ENCODE data around the gene TMEM44.
"Not testable (repeated sequence)": the region's sequence is repeated elsewhere in the genome, so short reads cannot be mapped to it uniquely, and the experiment has no call there.

Gene TMEM44

GRCh38 chr3:194609601-194610000 lies 23.6 kb downstream of the TMEM44 start:
- no peak for TF ChIP-seq CTCF (IDR thresholded peaks at IDR 0.05; ENCODE audit: low read depth, low read length)
- no peak for DNase-seq (ENCODE audit: extremely low read depth, low read depth)

GRCh38 chr3:194608981-194609380 lies 24.2 kb downstream of the TMEM44 start:
- TF ChIP-seq CTCF (IDR thresholded peaks at IDR 0.05; ENCODE audit: low read depth, low read length), result no peak
- DNase-seq (ENCODE audit: extremely low read depth, low read depth), result no peak

DNA sequence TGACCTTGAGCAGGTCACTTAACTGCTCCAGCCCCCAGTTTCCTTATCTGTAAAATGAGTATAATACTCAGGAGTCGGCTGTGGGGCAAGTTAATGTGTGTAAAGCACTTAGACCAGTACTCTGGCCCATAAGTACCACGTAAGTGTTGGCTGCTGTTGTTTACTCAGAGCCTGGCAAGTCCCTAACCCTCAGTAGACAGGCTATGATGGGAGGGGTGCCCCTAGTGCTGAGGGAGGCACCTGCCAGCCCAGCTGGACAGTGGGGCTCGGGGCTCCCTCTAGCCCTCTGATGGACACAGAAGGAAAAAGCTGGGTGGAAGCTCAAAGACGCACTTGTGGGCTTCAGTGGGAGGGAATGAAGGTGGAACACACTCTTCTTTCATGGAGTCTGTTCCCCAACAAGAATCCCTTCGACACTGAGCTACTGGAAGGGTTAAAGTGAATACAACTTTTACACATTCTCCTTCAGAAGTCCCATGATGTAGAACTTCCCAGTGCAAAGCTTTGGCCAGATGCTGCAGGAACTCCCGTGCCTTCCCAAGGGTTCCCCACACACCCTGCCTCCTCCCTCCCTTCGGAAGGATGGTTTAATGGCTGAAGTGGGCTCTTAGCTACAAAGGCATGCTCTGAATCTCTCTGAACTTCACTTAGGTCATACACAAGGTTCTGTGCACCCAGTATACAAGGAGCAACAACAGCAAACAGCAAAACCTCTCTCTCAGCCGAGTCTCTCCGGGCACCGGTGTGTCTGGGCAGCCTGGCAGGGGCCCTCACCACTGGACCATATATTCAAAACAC lies 25.4 kb downstream of the TMEM44 start:
- no peak for DNase-seq (ENCODE audit: extremely low read depth, low read depth)
- no peak for TF ChIP-seq CTCF (IDR thresholded peaks at IDR 0.05; ENCODE audit: low read depth, low read length)

DNA sequence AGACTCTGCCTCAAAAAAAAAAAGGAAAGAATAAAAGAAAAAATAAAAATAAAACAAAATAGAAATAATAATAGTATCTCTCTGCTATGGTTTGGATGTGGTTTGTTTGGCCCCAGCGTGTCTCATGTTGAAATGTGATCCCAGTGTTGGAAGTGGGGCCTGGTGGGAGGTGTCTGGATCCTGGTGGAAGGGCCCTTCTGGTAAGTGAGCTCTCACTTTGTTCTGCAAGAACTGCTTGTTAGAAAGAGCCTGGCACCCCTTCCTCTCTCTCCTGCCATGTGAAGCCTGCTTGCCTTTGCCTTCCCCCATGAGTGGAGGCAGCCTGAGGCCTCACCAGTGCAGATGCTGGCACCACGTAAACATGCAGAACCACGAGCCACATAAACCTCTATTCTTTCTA lies 26.3 kb downstream of the TMEM44 start:
- no peak for DNase-seq (ENCODE audit: extremely low read depth, low read depth)
- no peak for TF ChIP-seq CTCF (IDR thresholded peaks at IDR 0.05; ENCODE audit: low read depth, low read length)

DNA sequence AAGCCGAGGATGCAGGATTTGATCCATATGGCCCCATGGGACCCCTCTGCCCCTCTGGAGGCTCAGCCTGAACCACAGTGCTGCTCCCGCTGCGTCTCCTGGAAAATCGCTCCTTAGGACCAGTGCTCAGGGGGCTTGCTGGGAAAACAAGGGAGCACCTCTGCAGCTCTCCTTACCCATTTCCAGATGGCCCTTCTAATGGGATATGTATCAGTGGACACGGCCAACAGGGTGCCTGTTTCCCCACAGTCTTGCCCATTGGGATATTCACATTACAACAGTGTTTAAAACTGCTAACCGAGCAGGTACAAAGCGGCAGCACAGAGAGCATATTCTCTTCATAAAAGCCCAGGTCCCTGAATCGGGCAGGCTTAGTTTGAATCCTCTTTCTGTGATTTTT lies 27.1 kb downstream of the TMEM44 start:
- no peak for TF ChIP-seq CTCF (IDR thresholded peaks at IDR 0.05; ENCODE audit: low read depth, low read length)
- no peak for DNase-seq (ENCODE audit: extremely low read depth, low read depth)

DNA sequence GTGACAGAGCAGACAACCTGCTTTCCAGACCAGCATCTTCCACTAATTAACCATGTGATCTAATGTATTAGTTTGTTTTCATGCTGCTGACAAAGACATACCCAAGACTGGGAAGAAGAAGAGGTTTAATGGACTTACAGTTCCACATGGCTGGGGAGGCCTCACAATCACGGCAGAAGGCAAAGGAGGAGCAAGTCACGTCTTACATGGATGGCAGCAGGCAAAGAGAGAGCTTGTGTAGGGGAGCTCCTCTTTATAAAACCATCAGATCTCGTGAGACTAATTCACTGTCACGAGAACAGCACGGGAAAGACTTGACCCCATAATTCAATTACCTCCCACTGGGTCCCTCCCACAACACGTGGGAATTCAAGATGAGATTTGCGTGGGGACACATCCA lies 27.9 kb downstream of the TMEM44 start:
- not testable (repeated sequence) for DNase-seq (ENCODE audit: extremely low read depth, low read depth)

DNA sequence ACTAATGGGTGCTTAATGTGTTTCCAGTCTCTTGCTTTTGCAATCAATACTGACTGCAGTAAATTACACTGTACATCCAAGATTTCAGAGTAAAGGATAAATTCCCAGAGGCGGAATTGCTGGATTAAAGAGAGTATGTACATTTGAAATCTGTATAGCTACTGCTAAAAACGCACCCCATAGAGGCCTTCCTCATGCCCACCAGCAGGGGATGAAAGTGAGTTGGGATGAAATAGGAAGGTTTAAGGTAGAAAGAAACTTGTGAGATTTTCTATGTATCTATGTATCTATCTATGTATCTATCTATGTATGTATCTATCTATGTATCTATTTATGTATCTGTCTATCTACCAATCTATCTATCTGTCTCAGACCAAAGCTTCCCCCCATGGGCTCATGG lies 28.4 kb downstream of the TMEM44 start:
- peak; percentile 30 for TF ChIP-seq CTCF (IDR thresholded peaks at IDR 0.05; ENCODE audit: low read depth, low read length)
- no peak for DNase-seq (ENCODE audit: extremely low read depth, low read depth)

DNA sequence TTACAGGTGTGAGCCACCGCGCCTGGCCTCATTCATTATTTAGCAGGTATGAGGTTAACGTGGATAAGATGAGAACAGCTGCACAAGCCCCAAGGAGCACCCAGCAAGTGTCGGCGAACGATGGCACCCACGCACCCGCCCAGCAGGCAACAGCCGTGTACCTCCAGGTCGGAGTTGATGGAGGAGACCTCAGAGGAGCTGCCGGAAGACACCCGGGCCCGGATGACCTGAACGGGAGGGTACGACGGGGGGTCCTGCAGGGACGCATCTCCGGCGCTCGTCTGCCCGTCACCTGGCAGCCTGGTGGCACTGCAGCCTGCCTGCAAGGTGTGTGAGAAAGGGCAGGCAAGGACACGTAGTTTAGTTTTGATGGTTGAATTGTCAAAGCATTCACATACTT lies 29.1 kb downstream of the TMEM44 start:
- TF ChIP-seq CTCF (IDR thresholded peaks at IDR 0.05; ENCODE audit: low read depth, low read length), result no peak

More for the DNA sequence above, 29.1 kb downstream of the TMEM44 start:
- DNase-seq (ENCODE audit: extremely low read depth, low read depth), result no peak

All from AG09319 (cell line).